Nephron progenitor cell (in vitro differentiated cells): ENCODE measurements around the gene UBE3D.

Experiments used
- DNase-seq: peaks from one replicate; pipeline ENCODE4 v3.0.0; 2021
- H3K27ac Mint-ChIP-seq: 2 replicates; pipeline ENCODE4 v1.8.0; 2021; ENCODE audit warnings: mild to moderate bottlenecking, moderate library complexity, mixed read lengths
- H3K27me3 Mint-ChIP-seq: 2 replicates; pipeline ENCODE4 v1.8.0; 2021; ENCODE audit warnings: mild to moderate bottlenecking, low read depth, mixed read lengths; ENCODE audit not compliant: poor library complexity
- H3K36me3 Mint-ChIP-seq: 2 replicates; pipeline ENCODE4 v1.8.0; 2021; ENCODE audit warnings: low read depth, mixed read lengths
- H3K4me1 Mint-ChIP-seq: 2 replicates; pipeline ENCODE4 v1.8.0; 2021; ENCODE audit warnings: mixed read lengths
- H3K4me3 Mint-ChIP-seq: 2 replicates; pipeline ENCODE4 v1.8.0; 2021; ENCODE audit warnings: mild to moderate bottlenecking, moderate library complexity, mixed read lengths
- H3K9me3 Mint-ChIP-seq: 2 replicates; pipeline ENCODE4 v1.8.0; 2021; ENCODE audit warnings: mild to moderate bottlenecking, moderate library complexity, mixed read lengths
- CTCF ChIP-seq: fragments of 200-600 bp; sonication (generic); IDR thresholded peaks from 2 replicates; pipeline ENCODE4 v1.5.0; 2021; ENCODE audit warnings: antibody characterized with exemption

UBE3D gene

GRCh38 chr6:82872185-82872584 is 193.5 kb downstream of the UBE3D start:
- no peak for TF ChIP-seq CTCF
- no peaks in the 10 kb centered on the region for H3K9me3 Mint-ChIP-seq
- peaks cover 15% of the 10 kb centered on the region for H3K4me1 Mint-ChIP-seq
- no peaks in the 10 kb centered on the region for H3K36me3 Mint-ChIP-seq
- no peak for DNase-seq
- H3K27me3 Mint-ChIP-seq = no peaks in the 10 kb centered on the region
- no peak overlapping the region for H3K27ac Mint-ChIP-seq
- H3K4me3 Mint-ChIP-seq = no peak overlapping the region

DNA sequence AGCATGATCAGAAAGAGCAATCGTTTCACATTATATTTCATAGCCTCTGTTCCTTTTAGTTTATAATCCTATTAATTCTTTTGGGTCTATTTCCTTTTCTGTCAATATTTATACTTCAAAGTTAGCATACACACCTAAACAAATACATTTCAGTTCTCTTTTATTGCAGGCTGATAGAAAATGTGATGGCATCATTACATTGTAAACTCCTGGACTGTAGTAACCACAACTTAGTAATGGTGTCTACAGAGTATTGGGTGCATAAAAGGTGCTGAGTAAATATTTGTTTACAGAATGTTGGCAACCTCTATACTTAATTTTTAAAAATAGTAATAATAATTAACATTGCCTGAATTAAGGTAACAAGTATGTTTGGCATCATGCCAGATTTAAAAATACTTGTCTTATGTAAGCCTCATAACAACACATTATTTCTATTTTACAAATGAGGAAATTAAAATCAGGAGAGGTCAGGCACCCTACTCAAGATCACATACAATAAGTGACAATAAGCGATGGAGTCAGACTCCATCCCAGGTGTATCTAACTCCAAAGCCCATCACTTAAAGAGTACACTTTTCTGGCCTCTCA is 195.0 kb downstream of the UBE3D start:
- Mint-ChIP-seq H3K36me3 (no peaks in the 10 kb centered on the region), H3K4me3 (no peak overlapping the region), H3K4me1 (peaks cover 5% of the 10 kb centered on the region), H3K27me3 (no peaks in the 10 kb centered on the region), H3K27ac (no peak overlapping the region), H3K9me3 (no peaks in the 10 kb centered on the region)
- no peak for DNase-seq
- no peak for TF ChIP-seq CTCF

DNA sequence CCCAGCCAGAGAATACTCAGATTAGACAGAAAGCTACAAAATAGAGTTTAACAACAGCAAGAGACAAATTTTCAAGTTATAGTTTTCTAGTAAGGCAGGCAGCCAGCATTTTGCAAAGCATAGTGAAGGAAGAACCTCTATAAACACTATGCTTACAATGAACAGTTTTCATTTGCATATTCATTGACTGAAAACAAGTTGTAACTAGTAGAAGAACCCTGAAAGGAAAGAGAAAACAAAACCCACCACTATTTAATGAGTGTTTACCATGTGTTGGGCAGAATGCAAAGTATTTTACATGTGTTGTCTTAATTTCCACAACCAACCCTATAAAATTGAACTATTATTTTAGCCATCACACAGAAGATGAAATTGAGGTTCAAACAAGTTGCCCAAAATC is 196.1 kb downstream of the UBE3D start:
- H3K36me3 Mint-ChIP-seq = no peaks in the 10 kb centered on the region
- no peak for DNase-seq
- H3K9me3 Mint-ChIP-seq = no peaks in the 10 kb centered on the region
- H3K4me1 Mint-ChIP-seq = no peaks in the 10 kb centered on the region
- H3K27ac Mint-ChIP-seq = no peak overlapping the region
- no peaks in the 10 kb centered on the region for H3K27me3 Mint-ChIP-seq
- no peak for TF ChIP-seq CTCF
- H3K4me3 Mint-ChIP-seq = no peak overlapping the region

DNA sequence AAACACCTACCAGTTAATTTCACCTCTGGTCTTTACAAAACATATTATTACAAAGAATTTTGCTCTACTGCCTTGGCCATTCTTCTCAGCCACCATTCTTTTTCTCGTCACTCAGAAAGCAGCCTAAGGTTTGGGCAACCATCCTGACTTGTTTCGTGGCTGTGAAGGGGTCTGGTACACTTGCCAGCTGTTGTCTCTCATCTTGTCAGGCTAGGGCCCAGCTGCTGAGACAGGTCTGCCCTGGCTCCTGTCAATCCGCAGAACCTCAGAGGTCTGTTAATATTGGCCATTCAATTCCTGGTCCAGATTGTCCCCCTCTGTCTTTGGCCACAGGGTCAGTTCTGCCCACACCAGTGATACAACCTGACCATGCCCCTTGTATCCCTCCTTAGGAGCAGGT is 197.7 kb downstream of the UBE3D start:
- no peaks in the 10 kb centered on the region for H3K36me3 Mint-ChIP-seq
- H3K9me3 Mint-ChIP-seq = peaks cover 9% of the 10 kb centered on the region
- H3K4me3 Mint-ChIP-seq = no peak overlapping the region
- H3K27me3 Mint-ChIP-seq = no peaks in the 10 kb centered on the region
- no peak overlapping the region for H3K27ac Mint-ChIP-seq
- DNase-seq = no peak
- no peaks in the 10 kb centered on the region for H3K4me1 Mint-ChIP-seq
- no peak for TF ChIP-seq CTCF

GRCh38 chr6:82866446-82866845 is 199.2 kb downstream of the UBE3D start:
- no peak for TF ChIP-seq CTCF
- DNase-seq = no peak
- peaks cover 9% of the 10 kb centered on the region for H3K9me3 Mint-ChIP-seq
- no peaks in the 10 kb centered on the region for H3K4me1 Mint-ChIP-seq
- H3K36me3 Mint-ChIP-seq = no peaks in the 10 kb centered on the region
- no peak overlapping the region for H3K4me3 Mint-ChIP-seq
- no peak overlapping the region for H3K27ac Mint-ChIP-seq
- H3K27me3 Mint-ChIP-seq = no peaks in the 10 kb centered on the region

- no peak for DNase-seq
- no peak for TF ChIP-seq CTCF
- Mint-ChIP-seq H3K9me3 (peaks cover 9% of the 10 kb centered on the region), H3K4me1 (no peaks in the 10 kb centered on the region), H3K27me3 (no peaks in the 10 kb centered on the region), H3K27ac (no peak overlapping the region), H3K36me3 (no peaks in the 10 kb centered on the region), H3K4me3 (no peak overlapping the region)
These were observed 200.2 kb downstream of the UBE3D start for GRCh38 chr6:82865461-82865860.
